Stimulated activated CD4-positive, alpha-beta T cell treated with anti-CD3 and anti-CD28 coated beads, Interleukin-12 subunit alpha, Interleukin-12 subunit beta, amount 100 ng/mL, for 48 hours (primary cell): ENCODE measurements around the gene BICDL2.

ENCODE experiments used
- DNase-seq, 3 donors: peaks; one replicate each; pipeline ENCODE4 v3.0.0-alpha.2; 2020; ENCODE audit warnings: low read depth in 2 of 3, low spot score in 1 of 3

The BICDL2 gene

DNA sequence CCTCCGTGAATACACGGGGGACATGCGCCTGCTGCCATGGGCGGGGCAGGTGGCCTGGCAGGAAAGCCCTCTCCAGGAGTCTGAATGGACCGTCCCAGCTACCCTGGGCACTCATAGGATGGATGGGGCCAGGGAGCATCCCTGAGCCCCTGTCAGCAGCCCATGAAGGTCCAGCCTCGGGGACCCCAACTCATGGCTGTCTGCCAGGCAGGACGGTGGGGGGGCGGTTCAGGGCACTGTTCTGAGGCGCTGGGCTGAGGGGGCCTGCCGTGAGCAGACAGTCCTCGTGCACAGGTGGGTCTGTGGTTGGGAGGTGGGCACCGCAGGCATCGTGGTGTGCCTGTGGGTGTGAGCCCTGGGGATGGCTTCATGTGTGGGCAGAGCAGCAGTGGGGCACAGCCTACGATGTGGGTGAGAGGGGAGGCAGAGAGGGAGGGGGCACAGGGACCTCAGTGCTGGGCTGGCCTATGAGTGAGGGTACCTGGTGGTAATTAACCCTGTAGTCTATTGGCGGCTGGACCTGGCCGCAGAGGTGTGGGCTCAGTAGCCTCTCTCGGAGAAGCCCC lies 50.0 kb downstream of the BICDL2 start:
- no peak for DNase-seq

DNA sequence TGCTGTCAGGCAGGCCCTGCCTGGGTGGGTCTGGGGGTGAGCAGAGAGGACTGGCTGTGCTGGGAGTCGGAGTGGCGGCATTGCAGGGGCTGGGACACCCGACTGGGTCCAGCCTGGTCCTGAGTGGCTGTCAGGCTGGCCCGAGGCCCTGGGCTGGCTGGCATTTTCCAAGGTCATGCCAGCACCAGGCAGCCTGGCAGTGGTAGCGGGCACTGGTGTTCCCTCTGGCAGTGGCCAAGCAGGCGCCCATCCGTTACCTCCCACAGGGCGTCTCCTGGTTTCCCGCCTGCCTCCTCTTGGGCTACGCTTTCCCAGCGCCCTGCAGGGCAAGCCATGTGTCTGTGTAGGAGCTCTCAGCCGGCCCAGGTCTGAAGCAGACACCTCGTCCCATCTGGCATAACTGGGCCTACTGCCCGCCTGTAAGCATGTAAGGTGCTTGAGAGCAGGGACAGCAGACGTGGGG lies 50.8 kb downstream of the BICDL2 start:
- DNase-seq: no peak

- no peak for DNase-seq
Observed at GRCh38 chr16:2985462-2985861, 51.3 kb downstream of the BICDL2 start.

GRCh38 chr16:2983706-2984136 lies 53.0 kb downstream of the BICDL2 start:
- DNase-seq: peak; percentile 64 to 77 (median 73)

DNA sequence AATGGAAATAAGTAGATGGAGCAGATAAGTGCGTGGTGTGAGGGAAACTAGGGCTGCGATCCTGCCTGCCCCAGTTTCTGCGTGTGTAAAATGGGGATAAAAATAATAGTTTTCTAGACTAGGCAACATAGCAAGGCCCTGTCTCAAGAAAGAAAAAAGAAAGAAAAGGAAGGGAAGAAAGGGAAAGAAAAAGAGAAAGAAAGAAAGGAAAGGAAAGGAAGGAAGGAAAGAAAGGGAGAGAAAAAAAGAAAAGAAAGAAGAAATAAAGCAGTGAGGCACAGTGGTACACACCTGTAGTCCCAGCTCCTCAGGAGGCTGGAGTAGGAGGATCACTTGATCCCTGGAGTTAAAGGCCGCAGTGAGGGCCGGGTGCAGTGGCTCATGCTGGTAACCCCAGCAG lies 54.3 kb downstream of the BICDL2 start:
- DNase-seq: no peak

DNA sequence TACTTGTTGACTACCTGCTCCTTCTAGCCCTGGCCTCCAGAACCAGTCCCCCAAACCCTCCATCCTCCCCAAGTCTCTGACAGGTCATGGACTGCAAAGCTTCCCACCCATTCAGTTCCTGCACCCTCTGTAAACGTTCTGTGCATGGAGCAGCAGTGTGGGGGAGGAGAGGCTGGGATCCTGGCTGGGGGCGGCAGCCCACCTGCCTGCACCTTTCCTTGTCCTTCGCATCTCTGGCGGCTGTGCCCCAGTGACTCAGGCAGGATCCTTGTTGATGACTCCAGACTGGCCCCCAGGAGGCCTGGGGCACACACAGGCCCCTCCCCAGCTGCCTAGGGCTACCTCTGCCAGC lies 54.9 kb downstream of the BICDL2 start:
- DNase-seq: no peak

DNA sequence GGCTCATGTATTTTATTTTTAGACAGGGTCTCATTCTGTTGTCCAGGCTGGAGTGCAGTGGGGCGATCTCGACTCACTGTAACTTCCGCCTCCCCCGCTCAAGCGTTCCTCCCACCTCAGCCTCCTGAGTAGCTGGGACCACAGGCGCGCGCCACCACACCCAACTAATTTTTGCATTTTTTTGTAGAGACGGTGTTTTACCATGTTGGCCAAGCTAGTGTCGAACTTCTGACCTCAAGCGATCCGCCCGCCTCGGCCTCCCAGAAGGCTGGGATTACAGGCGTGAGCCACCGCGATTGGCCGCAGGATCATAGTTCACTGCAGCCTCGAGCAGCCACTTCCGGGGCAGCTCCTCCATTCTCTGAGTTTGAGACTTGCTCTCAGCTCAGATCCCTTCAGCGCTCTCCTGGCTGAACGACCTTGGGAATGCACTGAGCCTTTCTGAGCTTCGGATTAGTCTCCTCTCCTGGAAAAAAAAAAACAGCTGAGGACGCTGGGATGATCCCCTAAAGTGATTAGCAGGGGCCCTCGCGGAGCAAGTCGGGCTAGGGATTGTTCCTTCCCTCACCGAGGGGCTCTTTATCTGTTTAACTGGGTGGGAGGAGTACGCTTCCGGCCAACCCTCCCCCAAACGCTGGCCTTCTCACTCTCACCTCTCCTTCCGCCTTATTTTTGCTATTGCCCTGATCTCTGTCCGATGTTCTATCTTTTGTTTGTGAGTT lies 55.4 kb downstream of the BICDL2 start:
- DNase-seq: no peak

DNA sequence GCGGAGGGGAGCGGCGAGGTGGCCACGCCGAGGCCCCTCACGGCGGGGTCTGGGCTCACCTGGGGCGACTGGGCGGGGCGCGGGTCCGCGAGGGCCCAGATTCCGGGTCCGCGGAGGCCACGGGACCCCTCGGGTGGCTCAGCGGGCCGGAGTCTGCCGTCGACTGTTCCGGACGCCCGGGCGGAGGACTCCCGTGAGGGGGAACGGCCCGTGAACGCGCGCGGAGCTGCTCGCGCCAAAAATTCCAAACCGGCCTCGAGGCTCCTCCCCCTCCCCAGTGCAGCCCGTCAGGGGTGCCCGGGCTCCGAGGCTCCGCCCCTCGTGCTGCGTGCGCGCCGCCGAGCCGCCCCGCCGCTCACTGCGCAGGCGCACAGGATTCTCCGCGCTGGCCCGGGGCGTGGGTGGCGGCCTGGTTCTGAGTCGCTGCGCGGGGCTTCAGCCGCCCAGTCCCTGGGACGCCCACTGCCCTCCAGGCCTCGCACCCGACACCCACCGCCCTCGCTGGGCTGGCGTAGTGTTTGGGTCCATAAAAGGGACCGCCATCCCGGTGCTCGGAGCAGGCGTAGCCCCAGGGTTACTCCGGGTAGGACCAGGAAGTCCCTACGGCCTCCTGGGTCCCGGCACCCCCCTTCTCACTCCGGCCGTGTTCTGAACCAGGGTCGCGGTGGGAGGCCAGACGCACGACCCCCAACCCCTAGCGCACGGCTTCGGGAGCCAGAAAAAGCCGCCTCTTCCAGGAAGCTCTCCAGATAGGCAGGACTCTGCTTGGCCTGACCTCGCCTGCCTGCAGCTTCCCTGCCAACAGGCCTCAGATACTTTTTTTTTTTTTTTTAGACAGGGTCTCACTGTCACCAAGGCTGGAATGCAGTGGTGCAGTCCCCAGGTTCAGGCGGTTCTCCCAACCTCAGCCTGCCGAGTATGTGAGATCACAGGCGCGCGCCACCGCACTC lies 56.2 kb downstream of the BICDL2 start, which contains the start of gene PKMYT1:
PKMYT1 (minus strand) TSS at position 220 of the 950 bp plus-strand sequence. CDS start 789 bp downstream, outside the sequence.
- DNase-seq: peak; percentile 90 to 95 (median 94)

GRCh38 chr16:2979669-2980226 lies 57.0 kb downstream of the BICDL2 start:
- no peak for DNase-seq
